GM19351 (cell line): ENCODE results near the gene OR6K6.

ENCODE experiments used
- ATAC-seq: cut with Tn5 transposase; IDR thresholded peaks from one replicate; pipeline ENCODE4 v1.9.1; 2021; ENCODE audit warnings: mild to moderate bottlenecking, moderate library complexity; ENCODE audit not compliant: unreplicated experiment

OR6K6 gene, protein sequence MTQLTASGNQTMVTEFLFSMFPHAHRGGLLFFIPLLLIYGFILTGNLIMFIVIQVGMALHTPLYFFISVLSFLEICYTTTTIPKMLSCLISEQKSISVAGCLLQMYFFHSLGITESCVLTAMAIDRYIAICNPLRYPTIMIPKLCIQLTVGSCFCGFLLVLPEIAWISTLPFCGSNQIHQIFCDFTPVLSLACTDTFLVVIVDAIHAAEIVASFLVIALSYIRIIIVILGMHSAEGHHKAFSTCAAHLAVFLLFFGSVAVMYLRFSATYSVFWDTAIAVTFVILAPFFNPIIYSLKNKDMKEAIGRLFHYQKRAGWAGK

DNA sequence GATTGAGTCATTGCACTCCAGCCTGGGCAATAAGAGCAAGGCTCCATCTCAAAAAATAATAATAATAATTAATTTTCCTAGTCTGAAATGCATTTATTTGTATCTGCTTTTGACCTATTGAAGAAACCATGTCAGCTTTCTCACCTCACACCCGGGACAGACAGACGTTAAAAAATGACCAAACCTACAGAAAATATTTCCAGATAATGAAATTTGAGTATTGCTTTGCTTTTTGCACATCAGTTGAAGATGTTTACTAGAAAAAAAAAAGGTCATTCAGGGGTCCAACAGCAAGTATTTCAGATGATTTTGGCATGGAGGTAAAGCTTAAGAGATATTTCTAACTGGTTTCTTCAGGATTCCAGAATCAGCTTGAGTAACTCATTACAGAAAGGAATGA, at the start of gene OR6K6:
Gene OR6K6 (plus strand): TSS at position 301 of the 400 bp plus-strand sequence. CDS start 168 bp downstream, outside the sequence.
- no peak for ATAC-seq

DNA sequence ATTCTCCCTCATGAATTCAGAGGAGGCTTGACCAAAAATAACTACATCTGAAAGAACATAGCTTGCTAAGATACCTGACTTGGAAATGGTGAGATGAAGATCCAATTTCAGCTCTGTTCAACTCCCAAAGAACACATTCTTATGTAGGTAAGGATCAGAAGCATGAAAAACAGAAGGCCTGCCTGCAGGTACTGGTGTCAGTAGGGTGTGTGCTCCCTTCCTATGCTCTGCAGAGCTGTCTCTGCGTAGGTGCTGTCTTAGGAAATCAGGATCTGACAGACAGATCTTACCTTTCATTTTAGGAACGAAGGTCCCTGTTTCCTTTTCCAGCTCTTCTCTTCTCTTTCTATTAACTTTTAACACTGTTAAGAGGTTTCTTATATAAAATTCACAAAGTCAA, 48.4 kb upstream of the OR6K6 start:
- no peak for ATAC-seq

DNA sequence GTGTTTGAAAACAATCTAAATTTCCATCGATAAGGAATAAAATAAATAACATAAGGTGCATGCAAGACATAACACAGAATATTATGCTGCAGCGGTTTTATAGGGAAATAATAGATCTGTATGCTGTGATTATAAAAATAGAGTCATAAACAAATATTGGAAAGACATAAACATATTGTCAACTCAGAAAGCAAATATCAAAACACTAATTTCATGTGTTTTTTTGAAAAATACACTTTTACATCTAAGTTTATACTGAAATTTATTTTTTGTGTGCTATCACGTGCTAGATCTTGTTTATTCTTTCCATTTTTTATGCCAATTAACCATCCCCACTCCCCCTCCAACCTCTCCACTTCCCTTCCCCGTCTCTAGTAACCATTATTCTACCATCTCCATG, 43.4 kb upstream of the OR6K6 start:
- ATAC-seq: no peak

DNA sequence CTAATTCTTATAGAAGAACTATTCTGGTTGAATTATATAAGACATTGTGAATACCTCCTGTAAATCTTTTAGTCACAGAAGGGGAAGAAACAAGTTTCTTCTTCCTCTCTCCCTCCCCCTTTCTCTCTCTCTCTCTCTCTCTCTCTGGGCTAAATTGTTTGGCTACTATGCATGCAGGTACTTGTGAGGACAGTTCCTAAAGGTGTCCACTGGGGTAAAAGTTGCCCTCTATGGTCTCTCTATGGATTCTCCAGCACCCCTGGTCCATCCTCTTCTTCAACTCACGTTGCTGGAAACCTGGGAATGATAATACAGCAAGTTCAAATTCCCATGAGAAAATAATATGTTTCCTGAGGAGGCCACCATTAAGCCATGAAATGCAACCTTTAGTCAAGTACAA, 39.8 kb upstream of the OR6K6 start:
- no peak for ATAC-seq

DNA sequence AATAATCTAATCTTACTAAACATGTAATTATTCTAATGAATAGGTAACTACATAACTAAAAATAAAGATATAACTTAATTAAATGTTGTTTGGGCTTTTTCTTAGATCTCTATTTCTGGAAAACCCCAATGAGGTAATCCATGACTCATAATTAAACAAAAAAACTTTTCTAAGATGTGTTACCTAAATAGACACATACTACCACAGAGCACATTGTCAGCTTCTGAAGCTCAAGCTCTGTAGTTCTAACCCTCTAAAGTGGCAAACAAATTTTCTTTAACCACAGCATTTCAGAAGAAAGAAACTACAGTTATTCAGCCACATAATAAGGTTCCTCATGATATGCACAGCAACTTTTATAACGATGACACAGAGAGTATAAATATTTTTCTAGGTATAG, 38.2 kb upstream of the OR6K6 start:
- no peak for ATAC-seq

DNA sequence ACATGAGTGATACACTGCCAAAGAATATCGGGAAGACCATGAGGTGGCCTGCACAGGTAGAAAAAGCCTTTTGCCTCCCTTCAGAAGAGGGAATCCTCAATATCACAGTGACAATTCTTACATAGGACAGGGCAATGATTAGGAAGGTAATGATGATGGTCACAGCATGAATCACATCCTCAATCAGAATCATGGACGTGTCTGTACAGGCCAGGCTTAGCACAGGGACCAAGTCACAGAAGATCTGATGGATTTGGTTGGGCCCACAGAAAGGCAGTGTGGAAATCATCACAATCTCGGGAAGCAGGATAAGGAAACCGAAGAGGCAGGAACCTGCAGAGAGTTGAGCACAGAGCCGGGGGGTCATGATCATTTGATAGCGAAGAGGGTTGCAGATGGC, 37.2 kb upstream of the OR6K6 start:
- no peak for ATAC-seq

DNA sequence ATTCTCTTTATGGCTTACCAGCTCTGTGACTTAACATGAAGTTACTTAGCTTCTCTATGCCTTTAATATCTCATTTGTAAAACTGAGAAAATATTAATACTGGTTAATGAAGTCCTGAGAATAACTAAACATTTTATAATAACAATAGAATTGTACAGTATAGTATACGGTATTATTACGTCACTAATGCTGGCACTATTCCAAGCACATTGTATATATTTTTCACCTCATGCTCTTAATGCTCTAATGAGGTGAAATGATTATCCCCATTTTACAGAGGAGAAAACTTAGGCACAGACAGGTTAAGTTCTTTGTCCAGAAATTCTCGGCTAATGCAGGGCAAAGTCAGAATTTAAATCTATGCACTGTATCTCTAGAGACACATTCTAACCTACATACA, 34.9 kb upstream of the OR6K6 start:
- no peak for ATAC-seq

DNA sequence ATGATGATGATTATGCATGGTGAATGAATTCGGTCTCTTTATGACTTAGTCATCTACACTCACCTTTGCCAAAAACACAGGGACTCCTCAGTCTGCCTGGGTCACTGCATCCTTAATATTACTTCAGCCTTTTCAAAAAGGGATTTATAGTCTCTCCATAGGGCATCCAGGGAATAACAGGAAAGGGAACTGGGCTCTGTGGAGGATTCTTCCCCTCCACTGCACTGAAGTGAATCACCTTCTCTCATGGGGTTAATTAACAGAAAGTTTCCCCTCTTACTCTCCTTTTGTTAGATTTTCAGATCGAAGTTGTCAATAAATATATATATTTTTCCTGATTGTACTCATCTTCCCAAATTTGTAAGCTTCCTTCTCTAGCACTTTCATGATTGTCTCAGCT, 33.9 kb upstream of the OR6K6 start, which contains the start of gene OR6K3:
Gene OR6K3 (minus strand): TSS at position 101 of the 400 bp plus-strand sequence. CDS start 2,605 bp downstream, outside the sequence.
- no peak for ATAC-seq

DNA sequence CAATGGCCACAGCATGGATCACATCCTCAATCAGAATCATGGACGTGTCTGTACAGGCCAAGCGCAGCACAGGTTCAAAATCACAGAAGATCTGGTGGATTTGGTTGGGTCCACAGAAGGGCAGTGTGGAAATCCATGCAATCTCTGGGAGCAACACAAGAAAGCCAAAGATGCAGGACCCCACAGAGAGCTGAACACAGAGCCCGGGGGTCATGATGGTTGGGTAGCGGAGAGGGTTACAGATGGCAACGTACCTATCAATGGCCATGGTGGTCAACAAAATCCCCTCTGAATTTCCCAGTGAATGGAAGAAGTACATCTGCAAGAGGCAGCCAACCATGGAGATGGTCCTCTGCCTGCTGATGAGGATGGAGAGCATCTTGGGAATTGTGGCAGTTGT, 30.1 kb upstream of the OR6K6 start:
- no peak for ATAC-seq

DNA sequence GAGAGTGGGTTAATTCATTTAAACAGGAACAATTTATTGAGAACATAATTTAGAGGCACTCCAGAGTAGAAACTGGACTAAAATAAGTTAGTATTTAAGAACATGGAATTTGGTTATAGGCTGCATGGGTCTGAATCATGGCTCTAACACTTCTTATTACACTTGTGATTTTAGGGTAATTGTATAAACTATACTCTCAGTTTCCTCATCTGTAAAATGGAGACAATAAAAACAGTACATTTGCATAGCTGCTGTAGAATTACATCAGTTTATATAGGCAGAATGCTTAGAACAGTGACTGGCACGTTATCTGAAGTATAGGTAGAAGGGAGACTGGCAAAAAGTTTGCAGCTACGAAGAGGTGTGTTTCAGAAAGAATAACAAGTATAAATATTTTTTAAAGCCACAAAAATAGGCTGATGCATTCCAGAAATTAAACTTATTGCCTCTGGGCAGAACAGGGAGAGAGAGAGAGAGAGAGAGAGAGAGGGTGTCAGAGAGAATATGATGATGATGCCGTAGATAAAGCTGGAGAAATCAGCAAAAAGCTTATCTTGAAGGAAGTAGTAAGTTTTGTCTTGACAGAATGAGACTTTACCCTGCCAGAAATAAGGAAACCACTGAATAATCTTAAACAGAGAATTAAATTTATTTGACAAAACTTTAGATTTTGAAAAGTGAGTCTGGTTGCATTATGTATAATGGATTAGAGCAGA, 25.9 kb upstream of the OR6K6 start:
- ATAC-seq: no peak

DNA sequence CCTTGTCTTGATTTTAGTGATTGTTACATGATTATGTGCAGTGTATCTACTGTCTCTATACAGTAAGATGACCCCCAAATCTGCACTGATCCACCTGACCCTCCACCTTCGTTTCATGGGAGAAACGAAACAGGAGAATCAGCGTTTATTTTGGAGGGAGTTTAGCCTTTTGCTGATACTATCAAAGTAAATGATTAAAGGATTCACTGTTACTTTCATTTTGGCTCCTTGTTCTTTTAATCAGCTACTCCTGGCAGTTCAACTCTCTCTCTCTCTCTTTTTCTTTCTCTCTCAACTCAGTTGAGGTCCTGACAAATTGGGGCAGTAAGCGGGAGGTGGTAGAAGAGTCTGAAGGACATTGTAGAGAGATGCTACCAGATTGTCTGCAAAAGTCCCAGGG, 24.1 kb upstream of the OR6K6 start:
- no peak for ATAC-seq

DNA sequence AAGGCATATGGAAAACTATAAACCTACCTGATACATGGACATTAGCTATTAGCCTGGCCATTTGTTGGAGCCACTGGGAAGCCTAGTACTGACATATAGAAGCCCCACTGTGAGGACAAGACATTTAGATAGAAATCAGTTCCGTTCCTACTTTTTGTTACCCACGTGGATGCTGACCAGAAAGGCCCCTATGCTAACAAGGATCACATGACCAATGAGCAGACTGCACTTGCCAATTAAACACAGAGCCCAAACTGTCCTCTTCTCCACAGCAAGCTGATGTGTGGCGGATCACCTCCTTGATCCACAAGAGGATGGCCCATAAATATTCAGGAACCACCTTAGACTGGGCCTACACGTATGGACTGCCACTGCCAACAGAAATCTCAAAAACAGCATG, 22.8 kb upstream of the OR6K6 start:
- ATAC-seq: no peak

DNA sequence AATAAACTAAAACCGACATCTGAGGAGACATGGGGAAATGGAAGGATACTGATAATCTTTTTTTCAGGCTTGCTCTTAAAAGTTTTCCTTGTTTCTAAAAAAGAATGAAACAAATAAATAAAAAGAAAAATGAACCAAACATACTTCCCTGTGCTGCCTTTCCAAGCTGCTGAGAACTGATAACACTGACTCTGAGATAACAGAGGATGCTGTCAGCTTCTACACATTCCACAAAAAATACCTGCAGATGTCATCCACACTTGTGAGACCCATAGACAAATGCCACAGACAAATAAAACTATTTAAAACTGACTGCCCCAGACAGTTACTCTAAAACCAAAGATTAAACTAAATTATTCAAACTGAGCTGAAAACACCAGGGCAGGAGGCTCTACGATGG, 22.0 kb upstream of the OR6K6 start:
- ATAC-seq: no peak

DNA sequence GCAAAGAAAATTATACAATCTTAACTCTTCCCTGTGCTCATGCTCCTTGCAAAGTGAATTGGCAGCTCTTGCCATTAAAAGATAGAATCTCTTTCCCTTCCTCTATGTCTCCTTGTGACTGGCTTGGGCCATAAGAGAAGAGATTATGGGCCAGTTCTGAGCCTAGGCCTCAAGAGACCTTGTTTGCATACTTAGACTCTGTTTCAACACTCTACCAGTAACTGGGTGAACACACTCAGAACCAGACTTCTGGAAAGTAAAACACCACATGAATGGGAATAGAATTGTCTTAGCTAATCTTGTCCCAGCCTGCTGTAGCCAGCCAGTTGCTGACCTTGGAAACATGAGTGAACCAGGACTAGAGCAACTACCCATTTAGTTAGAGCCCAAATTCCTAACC, 18.7 kb upstream of the OR6K6 start:
- no peak for ATAC-seq

DNA sequence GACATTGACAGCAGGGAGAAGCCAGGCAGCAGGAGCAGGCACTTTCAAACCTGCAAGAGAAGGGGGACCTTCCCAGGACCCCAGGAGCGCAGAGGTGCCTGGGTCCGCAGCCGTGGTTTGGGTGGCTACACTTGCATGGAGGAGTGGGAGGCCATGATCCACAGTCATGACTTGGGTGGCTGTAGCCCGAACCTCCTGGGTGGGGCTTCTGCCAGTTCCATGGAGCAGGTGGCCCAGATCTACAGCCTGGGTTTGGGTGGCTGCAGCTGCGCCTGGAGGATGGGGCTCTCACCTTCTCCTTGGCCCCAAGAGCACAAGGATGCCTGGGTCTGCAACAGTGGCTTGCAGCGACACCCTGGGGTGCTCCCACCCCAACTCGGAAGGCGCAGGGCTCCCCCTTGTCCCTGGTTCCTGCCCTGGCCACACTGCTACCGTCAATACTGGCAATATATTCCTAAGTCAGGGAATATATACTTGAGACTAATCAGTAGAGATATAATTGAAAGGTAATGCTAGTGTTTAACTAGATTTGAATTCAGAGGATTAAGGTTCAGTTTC, 2.3 kb upstream of the OR6K6 start:
- no peak for ATAC-seq

DNA sequence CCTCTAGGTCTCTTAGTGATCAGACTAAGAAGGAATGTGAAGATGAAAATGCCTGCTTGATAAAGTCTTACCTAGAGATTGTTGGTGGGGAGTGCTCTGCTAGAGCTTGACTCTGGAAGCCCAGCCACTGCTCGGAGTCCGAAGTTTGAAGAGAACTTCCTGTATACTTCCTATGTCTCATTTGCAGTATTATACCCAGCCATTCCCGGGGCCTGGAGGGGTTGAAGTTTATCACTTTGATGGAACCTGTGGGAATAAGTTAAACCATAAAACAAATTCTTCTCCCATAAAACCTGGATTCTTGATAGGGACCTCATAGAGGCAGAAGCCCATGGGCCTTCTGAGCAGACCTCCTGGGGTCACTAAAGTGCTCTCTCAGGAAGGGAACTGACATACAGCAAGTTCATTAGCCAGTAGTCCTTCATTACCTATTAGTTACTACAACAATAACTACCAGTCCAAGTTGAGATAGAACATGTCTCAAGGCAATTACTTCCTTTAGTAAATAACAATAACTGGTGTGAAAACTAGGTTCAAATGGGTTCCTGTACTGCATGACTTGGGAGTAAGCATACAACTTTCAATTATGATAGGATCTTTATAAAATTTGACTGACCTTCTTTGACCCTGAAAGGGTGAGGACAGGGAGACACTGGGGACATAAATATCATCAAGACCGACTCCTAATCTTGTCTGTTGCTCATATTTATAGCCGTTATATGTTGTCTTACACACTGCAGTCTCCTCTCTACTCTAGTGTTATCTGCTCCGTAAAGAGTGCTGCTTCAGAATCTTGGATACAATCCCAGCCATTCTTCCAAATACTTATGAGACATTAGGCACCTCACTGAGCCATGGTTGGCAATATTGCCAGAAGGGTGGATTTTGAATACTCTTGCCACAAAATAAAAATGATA, 17.7 kb downstream of the OR6K6 start, which contains the start of gene OR6N1:
Gene OR6N1 (minus strand): TSS at position 246 of the 917 bp plus-strand sequence. CDS start 5,513 bp downstream, outside the sequence.
- no peak for ATAC-seq

DNA sequence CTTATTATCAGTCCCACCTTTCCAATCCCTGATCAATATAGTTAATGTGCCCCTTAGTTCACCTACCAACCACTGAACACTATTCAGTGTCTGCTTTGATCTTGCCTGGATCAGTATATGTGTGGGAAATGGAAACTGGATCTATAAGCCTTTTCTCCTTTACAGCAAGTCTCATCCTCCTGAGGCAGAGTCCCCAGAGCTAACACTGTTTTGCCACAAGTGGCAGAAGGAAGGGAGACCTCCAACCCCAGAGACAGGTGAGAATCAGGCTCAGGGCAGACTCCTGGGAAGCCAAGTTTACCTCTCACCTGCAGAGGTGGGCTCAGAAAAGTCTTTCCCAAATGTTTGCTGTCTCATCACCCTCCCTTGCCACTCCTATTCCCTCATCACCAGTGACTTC, 26.6 kb downstream of the OR6K6 start, which contains the start of gene OR6N2:
Gene OR6N2 (minus strand): TSS at position 101 of the 400 bp plus-strand sequence. CDS start 3,569 bp downstream, outside the sequence.
- no peak for ATAC-seq

DNA sequence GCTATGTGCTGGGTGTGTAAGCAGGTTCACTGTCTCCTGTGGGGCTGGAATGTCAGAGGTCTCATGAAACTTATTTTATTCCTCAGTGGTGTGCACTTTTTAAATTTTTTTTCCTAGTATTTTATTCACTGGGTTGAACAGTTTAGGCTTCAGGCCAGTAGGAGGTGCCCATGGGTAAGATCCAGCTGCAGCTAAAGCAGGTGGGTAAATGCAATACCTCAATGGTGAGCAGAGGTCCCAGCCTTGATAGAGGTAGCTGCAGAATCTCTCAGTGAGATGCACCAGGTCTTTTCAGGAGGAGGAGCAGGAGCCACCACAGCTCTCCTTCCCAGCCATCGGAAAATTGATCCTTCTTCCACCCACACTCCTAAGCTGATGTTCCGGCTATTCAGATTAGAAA, 39.1 kb downstream of the OR6K6 start:
- ATAC-seq: peak; percentile 61

DNA sequence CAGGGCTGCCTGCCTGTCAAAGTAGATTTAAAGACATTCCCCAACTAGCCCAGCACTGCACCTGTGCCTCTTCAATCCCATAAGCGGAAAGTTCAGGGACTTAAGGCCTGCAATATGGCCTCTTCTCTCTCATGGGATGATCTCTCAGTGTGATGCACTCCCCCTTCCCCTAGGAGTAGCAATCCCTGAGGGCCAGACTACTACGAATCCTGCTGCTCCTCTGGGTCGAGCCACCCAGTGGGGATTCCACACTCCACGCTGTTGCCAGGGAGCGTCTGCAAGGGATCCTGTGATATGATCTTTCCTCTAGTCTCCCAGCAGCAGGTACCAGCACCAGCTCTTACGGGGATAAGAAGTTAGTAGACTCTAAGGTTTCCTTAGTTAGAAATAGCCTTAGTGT, 39.7 kb downstream of the OR6K6 start:
- no peak for ATAC-seq

DNA sequence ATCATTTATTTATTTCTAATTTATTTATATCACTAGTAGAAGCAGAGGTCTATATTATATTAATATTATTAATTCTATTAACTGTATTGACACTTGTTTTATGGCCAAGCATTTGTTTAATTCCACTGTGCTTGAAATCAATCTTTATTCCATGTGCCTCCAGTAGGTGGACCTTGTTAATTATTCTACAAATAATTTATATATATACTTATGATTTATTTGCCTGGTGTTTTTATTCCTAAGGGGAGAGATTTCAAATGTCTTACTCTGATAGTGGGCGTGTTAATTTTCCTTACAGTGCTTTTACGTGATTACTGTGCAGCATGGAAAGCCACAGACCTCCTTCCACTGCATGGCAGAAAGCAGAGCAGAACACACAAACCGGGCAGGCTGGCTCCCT, 44.0 kb downstream of the OR6K6 start:
- ATAC-seq: no peak

DNA sequence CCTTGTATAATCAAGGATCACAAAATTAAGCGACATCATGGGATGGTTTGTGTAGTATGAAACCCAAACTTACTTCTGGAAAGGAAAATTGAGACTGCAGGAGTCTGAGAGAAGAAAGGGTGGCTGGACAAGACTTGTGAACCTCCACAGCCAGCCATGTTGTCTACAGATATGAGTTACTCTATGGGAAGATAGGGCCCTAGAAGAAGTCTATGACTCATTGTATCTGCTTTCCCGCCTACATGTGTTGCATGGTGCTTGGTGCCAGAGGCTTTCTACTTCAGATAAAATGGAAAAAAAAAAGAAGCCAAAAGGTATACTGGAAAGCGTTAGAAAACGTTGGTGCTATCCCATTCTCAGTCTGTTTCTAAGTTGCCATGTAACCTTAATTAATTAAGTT, 45.2 kb downstream of the OR6K6 start:
- ATAC-seq: no peak
